B cell (primary cell): ENCODE measurements around the gene BTBD1. TPM values are rescaled to one million over a fixed set of nuclear protein-coding genes. Genes with fewer than 3 reads are reported as not detected.

Experiments
- ATAC-seq: fragments of 200-7000 bp; cut with Tn5 transposase; one replicate; pipeline ENCODE4 v1.10.0; 2021; ENCODE audit warnings: low read depth, mild to moderate bottlenecking, moderate number of reproducible peaks, moderate library complexity
- CTCF ChIA-PET: fragments of 350-600 bp; sonication (Branson Sonifier 250); formaldehyde crosslinking; loops from one replicate; lab custom pipeline; 2021; ENCODE audit warnings: antibody characterized with exemption, inconsistent platforms; lab: Charles Lee
- POLR2A ChIA-PET: fragments of 350-600 bp; sonication (Branson Sonifier 250); formaldehyde crosslinking; loops from one replicate; lab custom pipeline; 2021; ENCODE audit warnings: antibody characterized with exemption; lab: Charles Lee
- DNase-seq: peaks from one replicate; pipeline ENCODE4 v3.0.0; 2013
- H2AFZ ChIP-seq: 2 replicates; pipeline ENCODE4 v1.6.1; 2012; ENCODE audit warnings: mild to moderate bottlenecking, low read depth, low read length; ENCODE audit not compliant: insufficient read depth, poor library complexity, severe bottlenecking
- H3K27ac ChIP-seq, 2 donors: 1 replicate in 1 of 2; 2 replicates in 1 of 2; pipeline ENCODE4 v1.5.1; 2012 to 2013; ENCODE audit warnings: low read length in 2 of 2, mild to moderate bottlenecking in 2 of 2, moderate library complexity in 1 of 2
- H3K27me3 ChIP-seq, 4 experiments: fragments of 200-600 bp in 1 of 4; sonication (generic) in 1 of 4; replicated peaks in 1 of 4; 1 replicate in 2 of 4; 2 replicates in 2 of 4; pipeline versions ENCODE4 v1.6.1 to v1.7.0; 2013 to 2016; ENCODE audit warnings: low read length in 3 of 4, mild to moderate bottlenecking in 2 of 4, mixed read lengths in 1 of 4, moderate library complexity in 1 of 4; ENCODE audit not compliant: insufficient read depth in 4 of 4, control insufficient read depth in 3 of 4; ENCODE audit errors: control extremely low read depth in 1 of 4
- H3K36me3 ChIP-seq, 2 experiments: replicated peaks in 1 of 2; 1 replicate in 1 of 2; 2 replicates in 1 of 2; pipeline versions ENCODE4 v1.6.1 to v1.7.1; 2013; ENCODE audit warnings: low read length in 1 of 2; ENCODE audit not compliant: insufficient read depth in 2 of 2, control insufficient read depth in 1 of 2; ENCODE audit errors: control extremely low read depth in 1 of 2, extremely low read depth in 1 of 2
- H3K4me1 ChIP-seq, 2 donors: fragments of 200-600 bp in 1 of 2; sonication (generic) in 1 of 2; 1 replicate in 1 of 2; 2 replicates in 1 of 2; pipeline versions ENCODE4 v1.5.1 to v1.6.1; 2013 to 2017; ENCODE audit warnings: low read length in 2 of 2; ENCODE audit not compliant: control insufficient read depth in 2 of 2, insufficient read depth in 2 of 2
- H3K4me2 ChIP-seq: replicated peaks from 2 replicates; pipeline ENCODE3; 2012; ENCODE audit warnings: mild to moderate bottlenecking, low read depth, low read length; ENCODE audit not compliant: poor library complexity, severe bottlenecking
- H3K4me3 ChIP-seq, 5 experiments: fragments of 200-600 bp in 1 of 5; sonication (generic) in 1 of 5; 1 replicate in 3 of 5; 2 replicates in 2 of 5; pipeline versions ENCODE4 v1.5.1 to v1.7.0; 2011 to 2016; ENCODE audit warnings: low read length in 4 of 5, mild to moderate bottlenecking in 4 of 5, low read depth in 2 of 5, control low read depth in 1 of 5, moderate library complexity in 1 of 5; ENCODE audit not compliant: insufficient read depth in 1 of 5; ENCODE audit errors: control extremely low read depth in 1 of 5, extremely low read depth in 1 of 5
- H3K79me2 ChIP-seq: fragments of 200-600 bp; sonication (generic); one replicate; pipeline ENCODE4 v1.6.0; 2016; ENCODE audit warnings: low read length; ENCODE audit not compliant: control insufficient read depth, insufficient read depth
- H3K9ac ChIP-seq: fragments of 200-600 bp; sonication (generic); 2 replicates; pipeline ENCODE4 v1.6.1; 2017; ENCODE audit warnings: mild to moderate bottlenecking, low read length, moderate library complexity
- H3K9me3 ChIP-seq, 3 donors: one replicate each; pipeline versions ENCODE4 v1.6.1 to v1.7.1; 2013; ENCODE audit warnings: low read length in 2 of 3; ENCODE audit not compliant: control insufficient read depth in 2 of 3, insufficient read depth in 1 of 3; ENCODE audit errors: control extremely low read depth in 1 of 3
- H4K20me1 ChIP-seq: 2 replicates; pipeline ENCODE4 v1.6.0; 2012; ENCODE audit warnings: mild to moderate bottlenecking, low read length; ENCODE audit not compliant: insufficient read depth, control insufficient read depth, poor library complexity, severe bottlenecking
- H3K27ac Mint-ChIP-seq: one replicate; pipeline ENCODE4 v1.8.0; 2021; ENCODE audit warnings: mixed read lengths
- H3K27me3 Mint-ChIP-seq: one replicate; pipeline ENCODE4 v1.8.0; 2021; ENCODE audit warnings: mixed read lengths
- H3K4me1 Mint-ChIP-seq: one replicate; pipeline ENCODE4 v1.8.0; 2021; ENCODE audit warnings: mixed read lengths
- H3K4me3 Mint-ChIP-seq: one replicate; pipeline ENCODE4 v1.8.0; 2021; ENCODE audit warnings: mixed read lengths
- H3K9me3 Mint-ChIP-seq: one replicate; pipeline ENCODE4 v1.8.0; 2022; ENCODE audit warnings: mixed read lengths; ENCODE audit not compliant: insufficient read depth
- CTCF ChIP-seq: fragments of 200-600 bp; IDR thresholded peaks from one replicate; pipeline ENCODE4 v1.8.0; 2022; ENCODE audit warnings: antibody characterized with exemption, mild to moderate bottlenecking
- EZH2 ChIP-seq: IDR thresholded peaks from 2 replicates; pipeline ENCODE4 v1.6.1; 2012; ENCODE audit warnings: borderline replicate concordance, low read depth, mild to moderate bottlenecking, moderate library complexity, low read length; ENCODE audit not compliant: insufficient read depth, poor library complexity, severe bottlenecking
- WGBS: methylation state at CpG from one replicate; pipeline ENCODE4 v1.1.5; 2013; ENCODE audit warnings: missing lambda C conversion rate; ENCODE audit not compliant: insufficient coverage; 5-methylcytosine and 5-hydroxymethylcytosine counted together
- intact Hi-C: fragments of 100-400 bp; cut with micrococcal nuclease; formaldehyde crosslinking; loops from one replicate; pipeline ENCODE4 v1.10.0; 2022
- polyA plus RNA-seq: library from polyadenylated mRNA; depleted of rRNA; stranded (reverse); fragments of >200 nt; gene quantifications from 2 replicates; pipeline ENCODE4 v1.2.3, GENCODE V29; 2012
- total RNA-seq, 2 donors: library from RNA; stranded (reverse); fragments of 120-200 nt in 1 of 2; gene quantifications; 1 replicate in 1 of 2; 2 replicates in 1 of 2; pipeline versions ENCODE4 v1.2.3 to v1.2.4, GENCODE V29; 2013 to 2022

The BTBD1 gene
- total and polyA plus RNA-seq, 2 donors (not counting 1 experiment from before 2014, with no cell fraction given): 20.7 to 47.5 TPM

GRCh38 chr15:82978438-82978837 lies 88.6 kb downstream of the BTBD1 start:
- Histone ChIP-seq H3K4me1 (no peaks in the 10 kb centered on the region), H3K79me2 (no peaks in the 10 kb centered on the region), H3K36me3 (peaks cover 0 to 2% of the 10 kb centered on the region in 2 experiments), H3K9me3 (no peaks in the 10 kb centered on the region), H3K4me2 (no peak overlapping the region), H3K27me3 (no peaks in the 10 kb centered on the region), H3K9ac (no peak overlapping the region), H3K4me3 (no peak overlapping the region), H4K20me1 (no peaks in the 10 kb centered on the region), H3K27ac (no peak overlapping the region), H2AFZ (no peak overlapping the region)
- intact Hi-C loops: no loop called here
- Mint-ChIP-seq H3K4me3 (no peak overlapping the region), H3K27ac (no peak overlapping the region), H3K4me1 (no peaks in the 10 kb centered on the region), H3K9me3 (no peaks in the 10 kb centered on the region), H3K27me3 (no peaks in the 10 kb centered on the region)
- ATAC-seq: no peak
- ChIA-PET CTCF (no interaction called here), POLR2A (no interaction called here)
- DNase-seq: no peak
- TF ChIP-seq CTCF: no peak
- TF ChIP-seq EZH2: no peak
- 89% methylated on average over 3 of the region's 5 CpGs for WGBS

- Histone ChIP-seq H3K4me3 (no peak overlapping the region), H3K9me3 (no peaks in the 10 kb centered on the region), H3K4me1 (no peaks in the 10 kb centered on the region), H3K27ac (no peak overlapping the region), H3K36me3 (peaks cover 0 to 2% of the 10 kb centered on the region in 2 experiments), H3K9ac (no peak overlapping the region), H3K4me2 (no peak overlapping the region), H4K20me1 (no peaks in the 10 kb centered on the region), H3K27me3 (no peaks in the 10 kb centered on the region), H3K79me2 (no peaks in the 10 kb centered on the region), H2AFZ (no peak overlapping the region)
- WGBS: no CpG with 5 or more reads among the region's 1 CpG
- DNase-seq (no peak), ATAC-seq (no peak)
- H3K27me3 Mint-ChIP-seq: no peaks in the 10 kb centered on the region
- H3K27ac Mint-ChIP-seq: no peak overlapping the region
- no peaks in the 10 kb centered on the region for H3K9me3 Mint-ChIP-seq
- H3K4me3 Mint-ChIP-seq: no peak overlapping the region
- H3K4me1 Mint-ChIP-seq: no peaks in the 10 kb centered on the region
- intact Hi-C loops: no loop called here
- TF ChIP-seq EZH2: no peak
- no peak for TF ChIP-seq CTCF
- ChIA-PET POLR2A (interaction anchor here (0.7 kb wide), 1 partner anchor 24 kb away, joined by 12 read pairs; no protein-coding TSS in a partner anchor), CTCF (interaction anchor here (1.1 kb wide), 1 partner anchor 85 kb away, joined by 3 read pairs; no protein-coding TSS in a partner anchor)
These were observed 90.0 kb downstream of the BTBD1 start for GRCh38 chr15:82977076-82977475.
